Gastrocnemius medialis (tissue), 4 donors: ENCODE data around the gene AHRR.

ENCODE experiments used
- CTCF ChIP-seq, 5 experiments: fragments of 450-650 bp in 3 of 5; fragments of 200-600 bp in 2 of 5; sonication (generic) in 2 of 5; IDR thresholded peaks in 4 of 5; conservative IDR thresholded peaks in 1 of 5; 1 replicate in 4 of 5; 2 replicates in 1 of 5; pipeline ENCODE4 v1.5.1; 2016 to 2019; ENCODE audit warnings: antibody characterized with exemption in 5 of 5, mild to moderate bottlenecking in 3 of 5, moderate library complexity in 3 of 5
- POLR2A ChIP-seq, 2 donors: fragments of 450-650 bp; IDR thresholded peaks; one replicate each; pipeline ENCODE4 v1.6.1; 2017; ENCODE audit warnings: antibody characterized with exemption in 2 of 2, mild to moderate bottlenecking in 2 of 2, moderate library complexity in 2 of 2

GRCh38 chr5:352639-353611 is 31.4 kb downstream of the AHRR start:
- TF ChIP-seq POLR2A (IDR thresholded peaks at IDR 0.05) (no peak), CTCF (IDR thresholded peaks at IDR 0.05 in 4 of 5, conservative IDR thresholded peaks at IDR 0.05 in 1 of 5) (no peak)
